ENCODE data around the gene BPIFA2.

- no peak for TF ChIP-seq POLR2AphosphoS5 (IDR thresholded peaks at IDR 0.05)
- TF ChIP-seq, protein P1, sequence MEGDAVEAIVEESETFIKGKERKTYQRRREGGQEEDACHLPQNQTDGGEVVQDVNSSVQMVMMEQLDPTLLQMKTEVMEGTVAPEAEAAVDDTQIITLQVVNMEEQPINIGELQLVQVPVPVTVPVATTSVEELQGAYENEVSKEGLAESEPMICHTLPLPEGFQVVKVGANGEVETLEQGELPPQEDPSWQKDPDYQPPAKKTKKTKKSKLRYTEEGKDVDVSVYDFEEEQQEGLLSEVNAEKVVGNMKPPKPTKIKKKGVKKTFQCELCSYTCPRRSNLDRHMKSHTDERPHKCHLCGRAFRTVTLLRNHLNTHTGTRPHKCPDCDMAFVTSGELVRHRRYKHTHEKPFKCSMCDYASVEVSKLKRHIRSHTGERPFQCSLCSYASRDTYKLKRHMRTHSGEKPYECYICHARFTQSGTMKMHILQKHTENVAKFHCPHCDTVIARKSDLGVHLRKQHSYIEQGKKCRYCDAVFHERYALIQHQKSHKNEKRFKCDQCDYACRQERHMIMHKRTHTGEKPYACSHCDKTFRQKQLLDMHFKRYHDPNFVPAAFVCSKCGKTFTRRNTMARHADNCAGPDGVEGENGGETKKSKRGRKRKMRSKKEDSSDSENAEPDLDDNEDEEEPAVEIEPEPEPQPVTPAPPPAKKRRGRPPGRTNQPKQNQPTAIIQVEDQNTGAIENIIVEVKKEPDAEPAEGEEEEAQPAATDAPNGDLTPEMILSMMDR (IDR thresholded peaks at IDR 0.05): no peak
Observed at GRCh38 chr20:33202451-33202850, 34.5 kb downstream of the BPIFA2 start.

All from upper lobe of left lung (tissue), 4 donors.